BJ (cell line): ENCODE measurements around the gene ARHGEF11. TPM values are rescaled to one million over a fixed set of nuclear protein-coding genes. Genes with fewer than 3 reads are reported as not detected.

Experiments
- CTCF ChIA-PET: fragments of 350-600 bp; formaldehyde crosslinking; extraction: SDS; loops from one replicate; lab custom pipeline; 2021; ENCODE audit warnings: antibody characterized with exemption, inconsistent platforms; lab: Yijun Ruan, JAX
- POLR2A ChIA-PET: fragments of 300-600 bp; sonication (Branson Sonifier 250); formaldehyde crosslinking; extraction: SDS; loops from one replicate; lab custom pipeline; 2021; ENCODE audit warnings: antibody characterized with exemption; lab: Charles Lee
- DNase-seq: peaks from one replicate; pipeline ENCODE4 v3.0.0-alpha.2; 2011; ENCODE audit warnings: low read depth
- H3K27me3 ChIP-seq: 2 replicates; pipeline ENCODE4 v1.6.0; 2011; ENCODE audit warnings: low read length; ENCODE audit not compliant: control insufficient read depth, insufficient read depth
- H3K36me3 ChIP-seq: 2 replicates; pipeline ENCODE4 v1.5.1; 2011; ENCODE audit warnings: low read length; ENCODE audit not compliant: control insufficient read depth, insufficient read depth
- H3K4me3 ChIP-seq: 2 replicates; pipeline ENCODE4 v1.5.1; 2011; ENCODE audit warnings: low read depth, mild to moderate bottlenecking, control low read depth, low read length
- CTCF ChIP-seq: IDR thresholded peaks from 2 replicates; pipeline ENCODE4 v1.5.1; 2011; ENCODE audit warnings: low read depth, mild to moderate bottlenecking, control low read depth, inconsistent platforms, low read length, moderate library complexity; ENCODE audit not compliant: insufficient read depth
- polyA plus RNA-seq: library from polyadenylated mRNA; depleted of rRNA; stranded (reverse); fragments of >200 nt; gene quantifications from 2 replicates; pipeline ENCODE4 v1.2.3, GENCODE V29; 2011

The ARHGEF11 gene
- polyA plus RNA-seq, 1 experiment: 19.5 TPM

DNA sequence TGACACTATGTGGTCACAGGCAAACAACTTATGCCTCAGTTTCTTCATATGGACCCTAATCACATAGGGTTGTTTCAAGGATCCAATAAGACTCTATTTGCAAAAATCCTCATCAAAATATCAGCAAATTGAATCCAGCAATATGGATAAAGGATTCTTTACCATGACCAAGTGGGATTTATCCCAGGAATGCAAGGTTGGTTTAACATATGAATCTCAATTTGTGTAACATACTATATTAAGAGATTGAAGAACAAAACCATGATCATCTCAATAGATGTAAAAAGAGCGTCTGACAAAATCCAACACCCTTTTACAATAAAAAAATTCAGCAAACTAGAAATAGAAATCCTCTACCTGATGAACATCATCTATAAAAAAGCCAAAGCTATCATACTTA is 23.9 kb downstream of the ARHGEF11 start:
- DNase-seq: no peak
- H3K27me3 ChIP-seq: no peaks in the 10 kb centered on the region
- CTCF ChIA-PET: no interaction called here
- POLR2A ChIA-PET: no interaction called here
- no peak overlapping the region for H3K4me3 ChIP-seq
- H3K36me3 ChIP-seq: no peaks in the 10 kb centered on the region
- TF ChIP-seq CTCF: no peak

DNA sequence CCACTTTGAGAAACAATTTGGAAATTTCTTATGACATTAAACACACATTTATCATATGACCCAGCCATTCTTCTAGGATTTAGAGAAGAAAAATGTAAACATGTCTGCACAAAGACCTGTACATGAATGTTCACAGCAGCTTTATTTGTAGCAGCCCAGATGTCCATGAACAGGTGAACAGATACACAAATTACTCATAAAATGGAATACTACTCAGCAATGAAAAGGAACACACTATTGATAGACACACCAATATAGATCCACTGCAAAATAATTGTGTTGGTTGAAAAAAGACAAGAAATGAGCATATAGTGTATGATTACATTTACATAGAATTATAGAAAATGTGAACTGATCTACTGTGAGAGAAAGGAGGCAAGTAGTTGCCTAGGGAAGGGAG is 26.1 kb downstream of the ARHGEF11 start:
- ChIA-PET POLR2A (no interaction called here), CTCF (no interaction called here)
- Histone ChIP-seq H3K36me3 (no peaks in the 10 kb centered on the region), H3K4me3 (no peak overlapping the region), H3K27me3 (no peaks in the 10 kb centered on the region)
- TF ChIP-seq CTCF: no peak
- DNase-seq: no peak

- TF ChIP-seq CTCF: no peak
- ChIA-PET POLR2A (no interaction called here), CTCF (no interaction called here)
- DNase-seq: no peak
- no peaks in the 10 kb centered on the region for H3K27me3 ChIP-seq
- H3K4me3 ChIP-seq: no peak overlapping the region
- no peaks in the 10 kb centered on the region for H3K36me3 ChIP-seq
These were observed 33.7 kb downstream of the ARHGEF11 start for GRCh38 chr1:157011845-157012244.

DNA sequence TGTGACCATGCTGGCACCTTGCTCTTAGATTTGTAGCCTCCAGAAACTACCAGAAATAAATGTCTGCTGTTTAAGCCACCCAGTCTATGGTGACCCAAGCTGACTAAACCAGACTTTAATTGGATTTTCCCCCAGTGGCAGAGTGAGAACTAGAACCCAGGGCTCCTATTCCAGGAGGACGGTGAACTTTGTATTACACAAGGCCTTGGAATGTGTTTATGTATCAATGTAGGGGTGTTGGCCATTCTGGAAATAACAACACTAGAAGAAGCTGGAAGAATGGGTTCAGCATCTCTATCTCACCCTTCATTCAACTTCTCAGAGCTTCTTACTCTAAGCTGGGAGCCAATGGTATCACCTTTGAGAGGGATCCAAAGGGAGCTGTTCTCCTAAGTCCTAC is 37.0 kb downstream of the ARHGEF11 start:
- ChIA-PET POLR2A (no interaction called here), CTCF (interaction anchor here (1.1 kb wide), 1 partner anchor 19 kb away, joined by 3 read pairs; no protein-coding TSS in a partner anchor)
- no peaks in the 10 kb centered on the region for H3K27me3 ChIP-seq
- no peak for DNase-seq
- no peak for TF ChIP-seq CTCF
- H3K36me3 ChIP-seq: no peaks in the 10 kb centered on the region
- no peak overlapping the region for H3K4me3 ChIP-seq

GRCh38 chr1:157007306-157007705 is 38.2 kb downstream of the ARHGEF11 start:
- Histone ChIP-seq H3K27me3 (no peaks in the 10 kb centered on the region), H3K36me3 (no peaks in the 10 kb centered on the region), H3K4me3 (no peak overlapping the region)
- no peak for DNase-seq
- CTCF ChIA-PET: no interaction called here
- TF ChIP-seq CTCF: no peak
- POLR2A ChIA-PET: interaction anchor here (0.6 kb wide), 1 partner anchor 103 kb away, joined by 3 read pairs; no protein-coding TSS in a partner anchor
